ENCODE data around the gene LYAR.

LYAR gene

GRCh38 chr4:4289941-4290850, at the start of gene LYAR, which contains the start of gene ZBTB49:
Gene LYAR (minus strand): TSS chr4:4290154. CDS start chr4:4283742, 6,412 bp downstream.
Gene ZBTB49 (plus strand): TSS chr4:4290251. CDS start chr4:4299946, 9,695 bp downstream.
- DNase-seq, result peak; percentile 74 to 82

- no peak for DNase-seq
These were observed 49.6 kb upstream of the LYAR start for GRCh38 chr4:4339504-4340085.

GRCh38 chr4:4338210-4339001, 48.5 kb upstream of the LYAR start:
- DNase-seq, result no peak

- peak; percentile 38 to 54 for DNase-seq
These were observed 45.0 kb upstream of the LYAR start for GRCh38 chr4:4334798-4335520.

GRCh38 chr4:4333265-4333706, 43.3 kb upstream of the LYAR start:
- DNase-seq, result no peak

GRCh38 chr4:4332529-4332928, 42.6 kb upstream of the LYAR start:
- DNase-seq, result no peak

GRCh38 chr4:4330794-4331193, 40.8 kb upstream of the LYAR start:
- no peak for DNase-seq

- DNase-seq, result no peak
These were observed 39.5 kb upstream of the LYAR start for GRCh38 chr4:4329496-4329895.

GRCh38 chr4:4328840-4329239, 38.9 kb upstream of the LYAR start:
- no peak for DNase-seq

- no peak for DNase-seq
These were observed 38.3 kb upstream of the LYAR start for GRCh38 chr4:4328206-4328605.

- DNase-seq, result no peak
These were observed 37.7 kb upstream of the LYAR start for GRCh38 chr4:4327652-4328121.

- DNase-seq, result no peak
These were observed 36.2 kb upstream of the LYAR start for GRCh38 chr4:4326166-4326565.

- no peak for DNase-seq
These were observed 35.4 kb upstream of the LYAR start for GRCh38 chr4:4325321-4325720.

GRCh38 chr4:4323705-4324534, 34.0 kb upstream of the LYAR start:
- no peak for DNase-seq

GRCh38 chr4:4321951-4322688, 32.2 kb upstream of the LYAR start:
- no peak for DNase-seq

- no peak for DNase-seq
These were observed 31.2 kb upstream of the LYAR start for GRCh38 chr4:4320951-4321714.

GRCh38 chr4:4320528-4320927, 30.6 kb upstream of the LYAR start:
- DNase-seq, result no peak

- DNase-seq, result no peak
These were observed 27.7 kb upstream of the LYAR start for GRCh38 chr4:4317496-4318232.

GRCh38 chr4:4316150-4316495, 26.2 kb upstream of the LYAR start:
- DNase-seq, result no peak

Measured in Kasumi-1 (cell line).